ENCODE results near the gene NNT. TPM values are rescaled to one million over a fixed set of nuclear protein-coding genes. Genes with fewer than 3 reads are reported as not detected.

Gene NNT
- total RNA-seq, 1 donor: 94.8 TPM

- Histone ChIP-seq H4K20me1 (ENCODE audit: insufficient read depth, low read length) (no peaks in the 10 kb centered on the region), H3K36me3 (ENCODE audit: insufficient read depth, low read length) (no peaks in the 10 kb centered on the region), H2AFZ (ENCODE audit: low read length) (no peak overlapping the region), H3K79me2 (ENCODE audit: insufficient read depth, low read length) (no peaks in the 10 kb centered on the region), H3K4me3 (ENCODE audit: insufficient read depth, low read length) (no peak overlapping the region), H3K4me2 (ENCODE audit: insufficient read depth, low read length) (no peak overlapping the region), H3K9me3 (ENCODE audit: low read depth, low read length) (no peaks in the 10 kb centered on the region), H3K4me1 (ENCODE audit: insufficient read depth, low read length) (no peaks in the 10 kb centered on the region), H3K27ac (ENCODE audit: low read depth, low read length) (no peak overlapping the region), H3K27me3 (ENCODE audit: insufficient read depth, low read length) (no peaks in the 10 kb centered on the region)
- DNase-seq (ENCODE audit: insufficient read length, low spot score, missing footprints): no peak
- TF ChIP-seq CTCF (IDR thresholded peaks at IDR 0.05; ENCODE audit: extremely low read depth, low read depth, low read length): no peak
These were observed 82.4 kb downstream of the NNT start for GRCh38 chr5:43685252-43685950.

- no peaks in the 10 kb centered on the region for H4K20me1 ChIP-seq (ENCODE audit: insufficient read depth, low read length)
- H3K4me3 ChIP-seq (ENCODE audit: insufficient read depth, low read length): no peak overlapping the region
- H3K27me3 ChIP-seq (ENCODE audit: insufficient read depth, low read length): no peaks in the 10 kb centered on the region
- H3K79me2 ChIP-seq (ENCODE audit: insufficient read depth, low read length): no peaks in the 10 kb centered on the region
- H3K4me2 ChIP-seq (ENCODE audit: insufficient read depth, low read length): no peak overlapping the region
- H3K36me3 ChIP-seq (ENCODE audit: insufficient read depth, low read length): no peaks in the 10 kb centered on the region
- no peak for TF ChIP-seq CTCF (IDR thresholded peaks at IDR 0.05; ENCODE audit: extremely low read depth, low read depth, low read length)
- no peak overlapping the region for H3K27ac ChIP-seq (ENCODE audit: low read depth, low read length)
- no peak overlapping the region for H2AFZ ChIP-seq (ENCODE audit: low read length)
- H3K9me3 ChIP-seq (ENCODE audit: low read depth, low read length): no peaks in the 10 kb centered on the region
- no peaks in the 10 kb centered on the region for H3K4me1 ChIP-seq (ENCODE audit: insufficient read depth, low read length)
- no peak for DNase-seq (ENCODE audit: insufficient read length, low spot score, missing footprints)
These were observed 84.3 kb downstream of the NNT start for GRCh38 chr5:43687275-43687674.

GRCh38 chr5:43691275-43691674 is 88.3 kb downstream of the NNT start:
- no peak overlapping the region for H3K27ac ChIP-seq (ENCODE audit: low read depth, low read length)
- H2AFZ ChIP-seq (ENCODE audit: low read length): no peak overlapping the region
- peaks cover 11% of the 10 kb centered on the region for H3K79me2 ChIP-seq (ENCODE audit: insufficient read depth, low read length)
- H3K4me1 ChIP-seq (ENCODE audit: insufficient read depth, low read length): no peaks in the 10 kb centered on the region
- H4K20me1 ChIP-seq (ENCODE audit: insufficient read depth, low read length): peaks cover 2% of the 10 kb centered on the region
- H3K36me3 ChIP-seq (ENCODE audit: insufficient read depth, low read length): peaks cover 4% of the 10 kb centered on the region
- TF ChIP-seq CTCF (IDR thresholded peaks at IDR 0.05; ENCODE audit: extremely low read depth, low read depth, low read length): no peak
- no peak for DNase-seq (ENCODE audit: insufficient read length, low spot score, missing footprints)
- H3K4me3 ChIP-seq (ENCODE audit: insufficient read depth, low read length): no peak overlapping the region
- H3K27me3 ChIP-seq (ENCODE audit: insufficient read depth, low read length): no peaks in the 10 kb centered on the region
- no peaks in the 10 kb centered on the region for H3K9me3 ChIP-seq (ENCODE audit: low read depth, low read length)
- no peak overlapping the region for H3K4me2 ChIP-seq (ENCODE audit: insufficient read depth, low read length)

GRCh38 chr5:43691893-43692292 is 88.9 kb downstream of the NNT start:
- TF ChIP-seq CTCF (IDR thresholded peaks at IDR 0.05; ENCODE audit: extremely low read depth, low read depth, low read length): no peak
- Histone ChIP-seq H3K4me3 (ENCODE audit: insufficient read depth, low read length) (no peak overlapping the region), H3K4me2 (ENCODE audit: insufficient read depth, low read length) (no peak overlapping the region), H3K27ac (ENCODE audit: low read depth, low read length) (no peak overlapping the region), H3K79me2 (ENCODE audit: insufficient read depth, low read length) (peaks cover 11% of the 10 kb centered on the region), H2AFZ (ENCODE audit: low read length) (no peak overlapping the region), H3K4me1 (ENCODE audit: insufficient read depth, low read length) (no peaks in the 10 kb centered on the region), H3K9me3 (ENCODE audit: low read depth, low read length) (no peaks in the 10 kb centered on the region), H3K36me3 (ENCODE audit: insufficient read depth, low read length) (peaks cover 4% of the 10 kb centered on the region), H3K27me3 (ENCODE audit: insufficient read depth, low read length) (no peaks in the 10 kb centered on the region), H4K20me1 (ENCODE audit: insufficient read depth, low read length) (peaks cover 2% of the 10 kb centered on the region)
- peak; percentile 27 for DNase-seq (ENCODE audit: insufficient read length, low spot score, missing footprints)
